Measurements from ENCODE around the gene JAM3.
A peak's percentile ranks its signal among the peaks of the same experiment; 100 is the strongest.

- TF ChIP-seq, protein P1, sequence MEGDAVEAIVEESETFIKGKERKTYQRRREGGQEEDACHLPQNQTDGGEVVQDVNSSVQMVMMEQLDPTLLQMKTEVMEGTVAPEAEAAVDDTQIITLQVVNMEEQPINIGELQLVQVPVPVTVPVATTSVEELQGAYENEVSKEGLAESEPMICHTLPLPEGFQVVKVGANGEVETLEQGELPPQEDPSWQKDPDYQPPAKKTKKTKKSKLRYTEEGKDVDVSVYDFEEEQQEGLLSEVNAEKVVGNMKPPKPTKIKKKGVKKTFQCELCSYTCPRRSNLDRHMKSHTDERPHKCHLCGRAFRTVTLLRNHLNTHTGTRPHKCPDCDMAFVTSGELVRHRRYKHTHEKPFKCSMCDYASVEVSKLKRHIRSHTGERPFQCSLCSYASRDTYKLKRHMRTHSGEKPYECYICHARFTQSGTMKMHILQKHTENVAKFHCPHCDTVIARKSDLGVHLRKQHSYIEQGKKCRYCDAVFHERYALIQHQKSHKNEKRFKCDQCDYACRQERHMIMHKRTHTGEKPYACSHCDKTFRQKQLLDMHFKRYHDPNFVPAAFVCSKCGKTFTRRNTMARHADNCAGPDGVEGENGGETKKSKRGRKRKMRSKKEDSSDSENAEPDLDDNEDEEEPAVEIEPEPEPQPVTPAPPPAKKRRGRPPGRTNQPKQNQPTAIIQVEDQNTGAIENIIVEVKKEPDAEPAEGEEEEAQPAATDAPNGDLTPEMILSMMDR (IDR thresholded peaks at IDR 0.05), result no peak
- TF ChIP-seq POLR2A (IDR thresholded peaks at IDR 0.05), result peak; percentile 69
- TF ChIP-seq POLR2AphosphoS5 (IDR thresholded peaks at IDR 0.05), result peak; percentile 51 to 58 (median 58)
Measured at GRCh38 chr11:134068829-134069425, at the start of gene JAM3.

Measured in breast epithelium (tissue), 3 donors.